Measurements from ENCODE around the gene RAB8A.
"Not testable (repeated sequence)": the region's sequence is repeated elsewhere in the genome, so short reads cannot be mapped to it uniquely, and the experiment has no call there.

Gene RAB8A

GRCh38 chr19:16078759-16079707 is 32.7 kb upstream of the RAB8A start:
- DNase-seq (ENCODE audit: low read depth) = peak; percentile 45

GRCh38 chr19:16084067-16084685 is 27.5 kb upstream of the RAB8A start:
- DNase-seq (ENCODE audit: low read depth) = no peak

- DNase-seq (ENCODE audit: low read depth) = no peak
Measured at GRCh38 chr19:16085115-16085514, 26.6 kb upstream of the RAB8A start.

- not testable (repeated sequence) for DNase-seq (ENCODE audit: low read depth)
Measured at GRCh38 chr19:16087404-16087803, 24.3 kb upstream of the RAB8A start.

GRCh38 chr19:16087940-16088339 is 23.7 kb upstream of the RAB8A start:
- no peak for DNase-seq (ENCODE audit: low read depth)

GRCh38 chr19:16088351-16089009 is 23.2 kb upstream of the RAB8A start:
- DNase-seq (ENCODE audit: low read depth) = no peak

- no peak for DNase-seq (ENCODE audit: low read depth)
Measured at GRCh38 chr19:16089010-16089846, 22.5 kb upstream of the RAB8A start.

- DNase-seq (ENCODE audit: low read depth) = no peak
Measured at GRCh38 chr19:16091546-16092475, 19.9 kb upstream of the RAB8A start.

GRCh38 chr19:16094360-16095070 is 17.2 kb upstream of the RAB8A start:
- DNase-seq (ENCODE audit: low read depth) = no peak

- no peak for DNase-seq (ENCODE audit: low read depth)
Measured at GRCh38 chr19:16095071-16095571, 16.6 kb upstream of the RAB8A start.

- DNase-seq (ENCODE audit: low read depth) = no peak
Measured at GRCh38 chr19:16096280-16096855, 15.3 kb upstream of the RAB8A start.

- no peak for DNase-seq (ENCODE audit: low read depth)
Measured at GRCh38 chr19:16098416-16098768, 13.3 kb upstream of the RAB8A start.

GRCh38 chr19:16098821-16099220 is 12.9 kb upstream of the RAB8A start:
- DNase-seq (ENCODE audit: low read depth) = no peak

GRCh38 chr19:16099314-16099965 is 12.2 kb upstream of the RAB8A start:
- not testable (repeated sequence) for DNase-seq (ENCODE audit: low read depth)

- DNase-seq (ENCODE audit: low read depth) = no peak
Measured at GRCh38 chr19:16100524-16100923, 11.2 kb upstream of the RAB8A start.

GRCh38 chr19:16104722-16105121 is 7.0 kb upstream of the RAB8A start:
- DNase-seq (ENCODE audit: low read depth) = no peak

- no peak for DNase-seq (ENCODE audit: low read depth)
Measured at GRCh38 chr19:16106121-16106520, 5.6 kb upstream of the RAB8A start.

- no peak for DNase-seq (ENCODE audit: low read depth)
Measured at GRCh38 chr19:16111909-16112752, 442 bp downstream of the RAB8A start.

Measured in activated T-helper 1 cell treated with Interleukin-2 at 50 U/mL for 16 hours (primary cell).